Measurements from ENCODE around the gene BAZ1A. TPM values are rescaled to one million over a fixed set of nuclear protein-coding genes. Genes with fewer than 3 reads are reported as not detected.

The BAZ1A gene
- total and polyA plus RNA-seq, 9 of the 15 experiments (the other 6 are each of a cell fraction or from before 2014, with no cell fraction given) = 22.0 to 71.2 (median 39.1) TPM

DNA sequence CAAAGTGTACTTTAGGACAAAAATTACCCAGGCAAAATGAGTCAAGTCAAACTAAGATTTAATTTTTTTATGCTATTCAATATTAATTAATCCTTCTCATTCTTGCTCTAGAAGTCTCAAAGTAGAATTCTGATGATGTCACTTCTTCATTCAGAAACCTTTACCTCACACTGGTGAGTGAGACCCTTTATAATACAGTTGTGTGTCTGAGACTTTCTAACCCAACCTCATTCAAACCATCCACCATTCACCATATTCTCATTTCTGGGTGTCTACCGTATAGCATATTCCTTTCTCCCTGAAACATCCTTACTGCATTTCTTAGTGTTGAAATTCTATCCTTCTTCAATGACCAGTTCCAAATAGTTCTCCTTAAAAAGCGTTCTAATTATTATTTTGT, 119.9 kb downstream of the BAZ1A start:
- no peak for DNase-seq (ENCODE audit: extremely low read depth in 1 of 4, low spot score in 3 of 4)
- intact Hi-C loops (cut with micrococcal nuclease) = no loop called here
- WGBS (ENCODE audit: insufficient coverage, low coverage, missing lambda C conversion rate) = 79% methylated on average over 2 of the region's 2 CpGs
- ChIA-PET POLR2A (no interaction called here), CTCF (ENCODE audit: low intra/inter-chr PET ratio) (no interaction called here)
- ATAC-seq = no peak
- no peaks in the 10 kb centered on the region for H3K79me2 ChIP-seq (ENCODE audit: control insufficient read depth, insufficient read depth, low read length)
- BruUV-seq (replicated peaks) = no TSS peak
- H3K9me3 ChIP-seq (replicated peaks; ENCODE audit: control insufficient read depth, insufficient read depth, low read depth, low read length) = no peaks in the 10 kb centered on the region
- H3K36me3 ChIP-seq (ENCODE audit: control insufficient read depth, insufficient read depth, low read length) = peaks cover 43% of the 10 kb centered on the region; the same call in 2 of the 3 replicates
- no peak for FAIRE-seq
- in situ Hi-C loops (cut with MboI) = no loop called here
- H2AFZ ChIP-seq (ENCODE audit: low read depth, low read length) = no peak overlapping the region
- H3K9me1 ChIP-seq (ENCODE audit: control insufficient read depth, insufficient read depth, low read length) = no peaks in the 10 kb centered on the region
- no peaks in the 10 kb centered on the region for H4K20me1 ChIP-seq (replicated peaks; ENCODE audit: control insufficient read depth, insufficient read depth, low read length)
- no peaks in the 10 kb centered on the region for H3K27me3 ChIP-seq (ENCODE audit: control insufficient read depth in 2 of 2, insufficient read depth in 2 of 2, low read length in 2 of 2)
- H3K4me3 ChIP-seq = no peak overlapping the region
- H3K4me1 ChIP-seq (replicated peaks in 1 of 2; ENCODE audit: control insufficient read depth in 2 of 2, insufficient read depth in 2 of 2, low read length in 2 of 2) = no peaks in the 10 kb centered on the region
- no peak overlapping the region for H3K27ac ChIP-seq (ENCODE audit: extremely low read depth, low read depth, low read length)
- no peak overlapping the region for H3K9ac ChIP-seq (ENCODE audit: insufficient read depth in 1 of 2, low read depth in 2 of 2, low read length in 2 of 2)
- H3K4me2 ChIP-seq (ENCODE audit: insufficient read depth, low read length) = no peak overlapping the region
- TF ChIP-seq ZNF551 (CRISPR knock-in tag; IDR thresholded peaks at IDR 0.05) (no peak), NFE2 (IDR thresholded peaks at IDR 0.05; ENCODE audit: low read depth) (no peak), CAMTA2 (CRISPR knock-in tag; conservative IDR thresholded peaks at IDR 0.05) (no peak), ZNF212 (CRISPR knock-in tag; IDR thresholded peaks at IDR 0.05) (no peak), ZNF384 (IDR thresholded peaks at IDR 0.05; ENCODE audit: low read depth, low read length) (no peak), ZNF395 (CRISPR knock-in tag; IDR thresholded peaks at IDR 0.05) (no peak), SIRT6 (IDR thresholded peaks at IDR 0.05; ENCODE audit: low read depth, low read length) (no peak), U2AF2 (optimal IDR thresholded peaks at IDR 0.05; ENCODE audit: low read depth, low read length) (no peak), ELF2 (CRISPR knock-in tag; IDR thresholded peaks at IDR 0.05) (no peak), RBM22 (IDR thresholded peaks at IDR 0.05; ENCODE audit: low read depth, low read length, poor library complexity, severe bottlenecking) (no peak), HMG20A (CRISPR knock-in tag; conservative IDR thresholded peaks at IDR 0.05) (no peak), ZNF165 (CRISPR knock-in tag; IDR thresholded peaks at IDR 0.05; ENCODE audit: borderline replicate concordance) (no peak)
- TF ChIP-seq, protein P1, sequence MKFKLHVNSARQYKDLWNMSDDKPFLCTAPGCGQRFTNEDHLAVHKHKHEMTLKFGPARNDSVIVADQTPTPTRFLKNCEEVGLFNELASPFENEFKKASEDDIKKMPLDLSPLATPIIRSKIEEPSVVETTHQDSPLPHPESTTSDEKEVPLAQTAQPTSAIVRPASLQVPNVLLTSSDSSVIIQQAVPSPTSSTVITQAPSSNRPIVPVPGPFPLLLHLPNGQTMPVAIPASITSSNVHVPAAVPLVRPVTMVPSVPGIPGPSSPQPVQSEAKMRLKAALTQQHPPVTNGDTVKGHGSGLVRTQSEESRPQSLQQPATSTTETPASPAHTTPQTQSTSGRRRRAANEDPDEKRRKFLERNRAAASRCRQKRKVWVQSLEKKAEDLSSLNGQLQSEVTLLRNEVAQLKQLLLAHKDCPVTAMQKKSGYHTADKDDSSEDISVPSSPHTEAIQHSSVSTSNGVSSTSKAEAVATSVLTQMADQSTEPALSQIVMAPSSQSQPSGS (CRISPR knock-in tag; IDR thresholded peaks at IDR 0.05) = no peak
- TF ChIP-seq, protein P2, sequence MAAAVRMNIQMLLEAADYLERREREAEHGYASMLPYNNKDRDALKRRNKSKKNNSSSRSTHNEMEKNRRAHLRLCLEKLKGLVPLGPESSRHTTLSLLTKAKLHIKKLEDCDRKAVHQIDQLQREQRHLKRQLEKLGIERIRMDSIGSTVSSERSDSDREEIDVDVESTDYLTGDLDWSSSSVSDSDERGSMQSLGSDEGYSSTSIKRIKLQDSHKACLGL (CRISPR knock-in tag; IDR thresholded peaks at IDR 0.05; ENCODE audit: borderline replicate concordance, poor library complexity, severe bottlenecking) = no peak
- TF ChIP-seq, protein P3, sequence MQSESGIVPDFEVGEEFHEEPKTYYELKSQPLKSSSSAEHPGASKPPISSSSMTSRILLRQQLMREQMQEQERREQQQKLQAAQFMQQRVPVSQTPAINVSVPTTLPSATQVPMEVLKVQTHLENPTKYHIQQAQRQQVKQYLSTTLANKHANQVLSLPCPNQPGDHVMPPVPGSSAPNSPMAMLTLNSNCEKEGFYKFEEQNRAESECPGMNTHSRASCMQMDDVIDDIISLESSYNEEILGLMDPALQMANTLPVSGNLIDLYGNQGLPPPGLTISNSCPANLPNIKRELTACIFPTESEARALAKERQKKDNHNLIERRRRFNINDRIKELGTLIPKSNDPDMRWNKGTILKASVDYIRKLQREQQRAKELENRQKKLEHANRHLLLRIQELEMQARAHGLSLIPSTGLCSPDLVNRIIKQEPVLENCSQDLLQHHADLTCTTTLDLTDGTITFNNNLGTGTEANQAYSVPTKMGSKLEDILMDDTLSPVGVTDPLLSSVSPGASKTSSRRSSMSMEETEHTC (IDR thresholded peaks at IDR 0.05) = no peak
- TF ChIP-seq, protein P4, sequence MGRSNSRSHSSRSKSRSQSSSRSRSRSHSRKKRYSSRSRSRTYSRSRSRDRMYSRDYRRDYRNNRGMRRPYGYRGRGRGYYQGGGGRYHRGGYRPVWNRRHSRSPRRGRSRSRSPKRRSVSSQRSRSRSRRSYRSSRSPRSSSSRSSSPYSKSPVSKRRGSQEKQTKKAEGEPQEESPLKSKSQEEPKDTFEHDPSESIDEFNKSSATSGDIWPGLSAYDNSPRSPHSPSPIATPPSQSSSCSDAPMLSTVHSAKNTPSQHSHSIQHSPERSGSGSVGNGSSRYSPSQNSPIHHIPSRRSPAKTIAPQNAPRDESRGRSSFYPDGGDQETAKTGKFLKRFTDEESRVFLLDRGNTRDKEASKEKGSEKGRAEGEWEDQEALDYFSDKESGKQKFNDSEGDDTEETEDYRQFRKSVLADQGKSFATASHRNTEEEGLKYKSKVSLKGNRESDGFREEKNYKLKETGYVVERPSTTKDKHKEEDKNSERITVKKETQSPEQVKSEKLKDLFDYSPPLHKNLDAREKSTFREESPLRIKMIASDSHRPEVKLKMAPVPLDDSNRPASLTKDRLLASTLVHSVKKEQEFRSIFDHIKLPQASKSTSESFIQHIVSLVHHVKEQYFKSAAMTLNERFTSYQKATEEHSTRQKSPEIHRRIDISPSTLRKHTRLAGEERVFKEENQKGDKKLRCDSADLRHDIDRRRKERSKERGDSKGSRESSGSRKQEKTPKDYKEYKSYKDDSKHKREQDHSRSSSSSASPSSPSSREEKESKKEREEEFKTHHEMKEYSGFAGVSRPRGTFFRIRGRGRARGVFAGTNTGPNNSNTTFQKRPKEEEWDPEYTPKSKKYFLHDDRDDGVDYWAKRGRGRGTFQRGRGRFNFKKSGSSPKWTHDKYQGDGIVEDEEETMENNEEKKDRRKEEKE (IDR thresholded peaks at IDR 0.05; ENCODE audit: borderline replicate concordance in 1 of 2, control insufficient read depth in 1 of 2, low read depth in 2 of 2, low read length in 1 of 2) = no peak
